H1 (cell line): ENCODE measurements around the gene DYSF. TPM values are rescaled to one million over a fixed set of nuclear protein-coding genes. Genes with fewer than 3 reads are reported as not detected.

Experiments
- CTCF ChIA-PET: fragments of 300-600 bp; sonication (Branson Sonifier 250); formaldehyde crosslinking; loops from one replicate; lab custom pipeline; 2021; ENCODE audit not compliant: partially characterized antibody; lab: Charles Lee
- POLR2A ChIA-PET: fragments of 300-600 bp; sonication (Branson Sonifier 250); formaldehyde crosslinking; loops from one replicate; lab custom pipeline; 2021; ENCODE audit warnings: inconsistent platforms; ENCODE audit not compliant: partially characterized antibody; lab: Charles Lee
- DNase-seq, 2 experiments: peaks; one replicate each; pipeline versions ENCODE4 v3.0.0 to v3.0.0-alpha.2; 2010 to 2022; ENCODE audit warnings: low spot score in 2 of 2, low read depth in 1 of 2, mixed read lengths in 1 of 2
- FAIRE-seq: peaks from 2 replicates; lab custom pipeline; 2011; peaks lifted over from hg19 to GRCh38; lab: Jason Lieb, UNC
- H2AFZ ChIP-seq: 2 replicates; pipeline ENCODE4 v1.8.1; 2012; ENCODE audit warnings: low read length, inconsistent platforms
- H2AK5ac ChIP-seq: 2 replicates; pipeline ENCODE4 v1.6.1; 2013; ENCODE audit warnings: low read depth, low read length
- H2BK120ac ChIP-seq: replicated peaks from 2 replicates; pipeline ENCODE3; 2013; ENCODE audit warnings: low read depth, low read length, inconsistent platforms
- H2BK12ac ChIP-seq: 2 replicates; pipeline ENCODE4 v1.6.1; 2013; ENCODE audit warnings: low read depth, low read length
- H2BK15ac ChIP-seq: 2 replicates; pipeline ENCODE4 v1.6.1; 2013; ENCODE audit warnings: low read length
- H2BK20ac ChIP-seq: 2 replicates; pipeline ENCODE4 v1.6.1; 2013; ENCODE audit warnings: low read length
- H2BK5ac ChIP-seq: 2 replicates; pipeline ENCODE4 v1.6.1; 2013; ENCODE audit warnings: low read depth, low read length
- H3K14ac ChIP-seq: 2 replicates; pipeline ENCODE4 v1.6.1; 2013; ENCODE audit warnings: inconsistent platforms; ENCODE audit not compliant: insufficient read length
- H3K18ac ChIP-seq: 2 replicates; pipeline ENCODE4 v1.6.1; 2013; ENCODE audit warnings: low read length; ENCODE audit errors: extremely low read depth
- H3K23ac ChIP-seq: 2 replicates; pipeline ENCODE4 v1.6.1; 2013; ENCODE audit warnings: inconsistent platforms; ENCODE audit not compliant: insufficient read length
- H3K23me2 ChIP-seq: 2 replicates; pipeline ENCODE4 v1.6.1; 2013; ENCODE audit warnings: low read depth, low read length
- H3K27ac ChIP-seq: 2 replicates; pipeline ENCODE4 v1.6.1; 2011; ENCODE audit warnings: low read depth, low read length, inconsistent platforms
- H3K27me3 ChIP-seq, 4 experiments: replicated peaks in 1 of 4; 1 replicate in 1 of 4; 2 replicates in 3 of 4; pipeline versions ENCODE4 v1.6.1 to v1.8.1; 2011 to 2013; ENCODE audit warnings: low read length in 3 of 4, mild to moderate bottlenecking in 3 of 4, inconsistent platforms in 2 of 4, mixed read lengths in 2 of 4, moderate library complexity in 1 of 4; ENCODE audit not compliant: control insufficient read depth in 3 of 4, insufficient read depth in 3 of 4; ENCODE audit errors: extremely low read depth in 1 of 4
- H3K36me3 ChIP-seq, 4 experiments: 2 replicates each; pipeline versions ENCODE4 v1.6.1 to v1.8.1; 2011 to 2013; ENCODE audit warnings: mild to moderate bottlenecking in 4 of 4, low read length in 3 of 4, moderate library complexity in 2 of 4, control low read depth in 1 of 4, inconsistent platforms in 1 of 4; ENCODE audit not compliant: insufficient read depth in 4 of 4, control insufficient read depth in 2 of 4
- H3K4ac ChIP-seq: replicated peaks from 2 replicates; pipeline ENCODE3; 2013; ENCODE audit warnings: low read length, low read depth, mixed read lengths, inconsistent platforms; ENCODE audit not compliant: insufficient read length
- H3K4me1 ChIP-seq, 4 experiments: replicated peaks in 1 of 4; 1 replicate in 1 of 4; 2 replicates in 3 of 4; pipeline versions ENCODE4 v1.6.1 to v1.8.1; 2011 to 2013; ENCODE audit warnings: low read length in 3 of 4, inconsistent platforms in 2 of 4, mixed read lengths in 1 of 4; ENCODE audit not compliant: insufficient read depth in 4 of 4, control insufficient read depth in 3 of 4
- H3K4me2 ChIP-seq, 2 experiments: 2 replicates each; pipeline versions ENCODE4 v1.6.1 to v1.8.1; 2011 to 2013; ENCODE audit warnings: low read depth in 2 of 2, low read length in 2 of 2, control low read depth in 1 of 2, inconsistent platforms in 1 of 2, mild to moderate bottlenecking in 1 of 2; ENCODE audit not compliant: insufficient read depth in 1 of 2
- H3K4me3 ChIP-seq, 4 experiments: fragments of 200-600, 300-600 bp in 1 of 4; sonication (generic), shearing (Covaris generic), sonication (Bioruptor Twin) in 1 of 4; 2 replicates each; pipeline versions ENCODE4 v1.5.1 to v1.8.1; 2011 to 2016; ENCODE audit warnings: low read length in 4 of 4, low read depth in 3 of 4, control low read depth in 2 of 4, inconsistent platforms in 2 of 4, mild to moderate bottlenecking in 2 of 4, mixed read lengths in 1 of 4, moderate library complexity in 1 of 4; ENCODE audit not compliant: insufficient read depth in 2 of 4; ENCODE audit errors: extremely low read depth in 1 of 4
- H3K56ac ChIP-seq: replicated peaks from 2 replicates; pipeline ENCODE3; 2013; ENCODE audit warnings: low read depth, mild to moderate bottlenecking, mixed read lengths, low read length, inconsistent platforms; ENCODE audit not compliant: insufficient read length
- H3K79me1 ChIP-seq: 2 replicates; pipeline ENCODE4 v1.6.1; 2013; ENCODE audit warnings: low read depth, low read length, control low read depth
- H3K79me2 ChIP-seq, 2 experiments: 2 replicates each; pipeline versions ENCODE4 v1.6.1 to v1.8.1; 2012 to 2013; ENCODE audit warnings: low read length in 2 of 2, mild to moderate bottlenecking in 2 of 2, inconsistent platforms in 1 of 2; ENCODE audit not compliant: insufficient read depth in 2 of 2, control insufficient read depth in 1 of 2
- H3K9ac ChIP-seq, 4 experiments: replicated peaks in 1 of 4; 1 replicate in 1 of 4; 2 replicates in 3 of 4; pipeline versions ENCODE4 v1.6.1 to v1.8.1; 2011 to 2013; ENCODE audit warnings: low read depth in 3 of 4, low read length in 3 of 4, control low read depth in 2 of 4, mild to moderate bottlenecking in 2 of 4, moderate library complexity in 2 of 4, inconsistent platforms in 1 of 4; ENCODE audit errors: extremely low read depth in 1 of 4
- H3K9me3 ChIP-seq, 2 experiments: 2 replicates each; pipeline versions ENCODE4 v1.6.1 to v1.8.1; 2012 to 2013; ENCODE audit warnings: mild to moderate bottlenecking in 2 of 2, moderate library complexity in 2 of 2, control low read depth in 1 of 2, inconsistent platforms in 1 of 2, low read depth in 1 of 2, low read length in 1 of 2, mixed read lengths in 1 of 2; ENCODE audit not compliant: insufficient read depth in 2 of 2
- H4K20me1 ChIP-seq, 2 experiments: replicated peaks in 1 of 2; 2 replicates each; pipeline versions ENCODE3 to v1.8.1; 2011 to 2013; ENCODE audit warnings: inconsistent platforms in 2 of 2, low read length in 2 of 2, mild to moderate bottlenecking in 1 of 2; ENCODE audit not compliant: insufficient read depth in 2 of 2, control insufficient read depth in 1 of 2
- H4K5ac ChIP-seq: 2 replicates; pipeline ENCODE4 v1.6.1; 2013; ENCODE audit warnings: low read length, low read depth, mixed read lengths, inconsistent platforms; ENCODE audit not compliant: insufficient read length
- H4K8ac ChIP-seq: 2 replicates; pipeline ENCODE4 v1.8.0; 2013; ENCODE audit warnings: mild to moderate bottlenecking, moderate library complexity, low read length, inconsistent platforms; ENCODE audit not compliant: insufficient read depth; ENCODE audit errors: extremely low read depth
- H4K91ac ChIP-seq: replicated peaks from 2 replicates; pipeline ENCODE3; 2013; ENCODE audit warnings: low read length, mixed read lengths, inconsistent platforms; ENCODE audit not compliant: insufficient read length
- CBX8 ChIP-seq: fragments of 300-800, 300-1000 bp; sonication (generic); IDR thresholded peaks from 2 replicates; pipeline ENCODE4 v1.7.1; 2016; ENCODE audit warnings: low read depth, low read length, borderline replicate concordance
- CREB1 ChIP-seq: IDR thresholded peaks from 2 replicates; pipeline ENCODE4 v1.6.1; 2012; ENCODE audit warnings: inconsistent platforms
- EGR1 ChIP-seq: IDR thresholded peaks from 2 replicates; pipeline ENCODE4 v1.6.1; 2011; ENCODE audit warnings: low read depth, low read length, borderline replicate concordance
- EZH2 ChIP-seq: fragments of 200-600 bp; sonication (generic); IDR thresholded peaks from 2 replicates; pipeline ENCODE4 v1.7.1; 2012; ENCODE audit warnings: low read depth, mild to moderate bottlenecking, moderate library complexity, low read length, inconsistent platforms; ENCODE audit not compliant: severe bottlenecking
- FOSL1 ChIP-seq: IDR thresholded peaks from 2 replicates; pipeline ENCODE4 v1.6.1; 2011; ENCODE audit warnings: mild to moderate bottlenecking, low read depth, low read length, moderate library complexity; ENCODE audit not compliant: insufficient read depth
- GTF2F1 ChIP-seq: IDR thresholded peaks from 2 replicates; pipeline ENCODE4 v1.6.1; 2012; ENCODE audit warnings: low read depth, low read length, improper control_type of control experiment, borderline replicate concordance
- HDAC2 ChIP-seq, 2 experiments: fragments of 300-600 bp in 1 of 2; sonication (generic) in 1 of 2; IDR thresholded peaks; 2 replicates each; pipeline ENCODE4 v1.6.1; 2011 to 2012; ENCODE audit warnings: low read depth in 2 of 2, low read length in 2 of 2, mild to moderate bottlenecking in 2 of 2, moderate library complexity in 2 of 2, borderline replicate concordance in 1 of 2, inconsistent platforms in 1 of 2
- KDM1A ChIP-seq: fragments of 200-600, 300-600 bp; sonication (generic); IDR thresholded peaks from 2 replicates; pipeline ENCODE4 v1.7.1; 2016; ENCODE audit warnings: mild to moderate bottlenecking, low read length, borderline replicate concordance
- RAD21 ChIP-seq, 2 experiments: IDR thresholded peaks in 1 of 2; conservative IDR thresholded peaks in 1 of 2; 2 replicates each; pipeline ENCODE4 v1.6.1; 2011; ENCODE audit warnings: low read depth in 2 of 2, low read length in 2 of 2, improper control_type of control experiment in 1 of 2, inconsistent platforms in 1 of 2, mild to moderate bottlenecking in 1 of 2, moderate library complexity in 1 of 2
- SIX5 ChIP-seq: IDR thresholded peaks from 2 replicates; pipeline ENCODE4 v1.6.1; 2011; ENCODE audit warnings: mild to moderate bottlenecking, low read depth, low read length
- TBP ChIP-seq: IDR thresholded peaks from 2 replicates; pipeline ENCODE4 v1.6.1; 2011; ENCODE audit warnings: low read depth, low read length, improper control_type of control experiment
- WGBS, 2 experiments: shearing (Covaris generic) in 1 of 2; methylation state at CpG; one replicate each; pipeline versions ENCODE4 v1.1.6 to v1.1.7; 2013 to 2015; ENCODE audit warnings: low lambda C conversion rate in 2 of 2, mixed read lengths in 2 of 2, inconsistent platforms in 1 of 2, low coverage in 1 of 2, missing lambda C conversion rate in 1 of 2; ENCODE audit not compliant: insufficient replicate concordance in 2 of 2, insufficient coverage in 1 of 2, insufficient read length in 1 of 2; ENCODE audit errors: extremely low coverage in 1 of 2, missing lambda C conversion rate in 1 of 2; 5-methylcytosine and 5-hydroxymethylcytosine counted together
- polyA plus RNA-seq, 7 experiments: library from polyadenylated mRNA; depleted of rRNA in 3 of 7; stranded (reverse) in 5 of 7; unstranded in 2 of 7; fragments of >200 nt in 5 of 7; fragments of 200-250 nt in 2 of 7; gene quantifications; 1 replicate in 5 of 7; 2 replicates in 1 of 7; 4 replicates in 1 of 7; pipeline versions ENCODE4 v1.2.1 to v1.2.3, GENCODE V29; 2011 to 2013; ENCODE audit warnings: missing spikeins in 2 of 7, mixed read lengths in 2 of 7
- total RNA-seq: library from RNA; stranded (reverse); fragmentation: NEBNext Ultra II Directional; extraction: Animal tissue kit (Norgen Biotek cat#: 25700); gene quantifications from 2 replicates; pipeline ENCODE4 v1.2.1, GENCODE V29; 2021

The DYSF gene
- total and polyA plus RNA-seq, 2 of the 8 experiments (the other 6 are each of a cell fraction or from before 2014, with no cell fraction given) = 5.8 to 7.1 TPM

DNA sequence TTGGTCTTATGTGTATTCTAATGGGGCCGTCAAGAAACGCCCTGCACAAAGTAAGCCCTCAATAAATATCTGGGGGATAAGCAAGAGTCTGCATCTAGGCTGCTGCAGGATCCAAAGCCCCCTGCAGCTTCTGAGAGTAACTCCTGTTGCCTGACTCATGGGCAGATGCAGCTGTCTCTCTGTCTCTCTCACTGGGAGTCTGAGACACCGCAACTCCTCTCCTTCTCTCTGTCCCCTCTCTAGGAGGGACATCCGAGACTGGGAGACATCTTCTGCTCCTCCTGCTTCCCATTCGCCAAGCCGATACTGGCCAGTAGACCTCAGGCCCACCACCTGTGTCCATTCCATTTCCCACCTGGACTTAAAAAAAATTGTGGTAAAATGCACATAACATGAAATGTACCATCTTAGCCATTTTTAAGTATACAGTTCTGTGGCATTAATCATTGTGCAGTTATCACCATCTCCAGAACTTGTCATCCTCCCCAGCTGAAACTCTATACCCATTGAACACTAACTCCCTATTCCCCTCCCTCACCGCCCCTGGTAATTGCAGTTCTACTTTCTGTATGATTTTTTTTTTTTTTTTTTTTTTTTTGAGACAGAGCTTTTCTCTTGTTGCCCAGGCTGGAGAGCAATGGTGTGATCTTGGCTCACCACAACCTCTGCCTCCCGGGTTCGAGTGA lies 20.1 kb downstream of the DYSF start:
- Histone ChIP-seq H3K56ac (no peak overlapping the region), H3K4me3 (no peak overlapping the region), H3K4ac (no peak overlapping the region), H3K4me1 (peaks cover 0 to 4% (median 1%) of the 10 kb centered on the region in 4 experiments; a peak in 3 of 7 replicates), H2BK12ac (no peak overlapping the region), H2AK5ac (no peak overlapping the region), H4K5ac (no peak overlapping the region), H4K8ac (no peak overlapping the region)
- FAIRE-seq = no peak
- POLR2A ChIA-PET = no interaction called here
- WGBS, 2 experiments = 78% methylated on average over 9 of the region's 9 CpGs; no CpG with 5 or more reads in 1 of the 2 experiments
- DNase-seq = no peak
- no peak for TF ChIP-seq GTF2F1
- TF ChIP-seq FOSL1 = no peak
- no peak for TF ChIP-seq SIX5
- TF ChIP-seq RAD21 (IDR thresholded peaks at IDR 0.05 in 1 of 2, conservative IDR thresholded peaks at IDR 0.05 in 1 of 2; ENCODE audit: low read depth in 2 of 2, low read length in 2 of 2) = no peak
- no peak for TF ChIP-seq CREB1
- no peak for TF ChIP-seq EZH2
- no peak for TF ChIP-seq EGR1
- TF ChIP-seq HDAC2 (IDR thresholded peaks at IDR 0.05; ENCODE audit: borderline replicate concordance in 1 of 2, low read depth in 2 of 2, low read length in 2 of 2) = no peak
- no peak for TF ChIP-seq TBP
- TF ChIP-seq CBX8 = no peak
- TF ChIP-seq KDM1A = no peak
- TF ChIP-seq, all 59 proteins: peak for 0
- Histone ChIP-seq H2BK15ac (no peak overlapping the region), H2AFZ (no peak overlapping the region), H4K91ac (no peak overlapping the region), H3K4me2 (no peak overlapping the region), H3K79me1 (no peaks in the 10 kb centered on the region), H3K27ac (no peak overlapping the region), H3K18ac (no peak overlapping the region), H2BK20ac (no peak overlapping the region), H3K79me2 (no peaks in the 10 kb centered on the region), H2BK120ac (no peak overlapping the region), H4K20me1 (no peaks in the 10 kb centered on the region), H3K23ac (peak overlapping the region; percentile 47), H3K9ac (no peak overlapping the region), H3K27me3 (peaks cover 0 to 9% (median 8%) of the 10 kb centered on the region in 4 experiments; a peak in 5 of 7 replicates), H3K14ac (no peak overlapping the region), H2BK5ac (no peak overlapping the region), H3K23me2 (no peaks in the 10 kb centered on the region), H3K36me3 (no peaks in the 10 kb centered on the region), H3K9me3 (no peaks in the 10 kb centered on the region)
- CTCF ChIA-PET = interaction anchor here (1.4 to 4.9 kb wide), 2 partner anchors 12 to 37 kb away, joined by 3 to 25 read pairs; no protein-coding TSS in a partner anchor
